Activated T-helper 1 cell treated with anti-CD3 and anti-CD28 coated beads, Interleukin-12 subunit alpha, Interleukin-12 subunit beta, Interleukin-2, Interleukin-4 antibody, amounts not matched to agents 30 ng/mL and 10 ng/mL and 1 ng/mL, durations not matched to agents 14 hours and 24 hours and 36 hours (primary cell): ENCODE results near the gene ATP12A. TPM values are rescaled to one million over a fixed set of nuclear protein-coding genes. Genes with fewer than 3 reads are reported as not detected.

Source experiments
- DNase-seq: peaks from one replicate; pipeline ENCODE4 v3.0.0; 2021; ENCODE audit warnings: low spot score
- H3K27ac Mint-ChIP-seq: one replicate; pipeline ENCODE4 v1.8.0; 2021; ENCODE audit warnings: mild to moderate bottlenecking, mixed read lengths
- H3K27me3 Mint-ChIP-seq: one replicate; pipeline ENCODE4 v1.8.0; 2022; ENCODE audit warnings: mild to moderate bottlenecking, moderate library complexity, mixed read lengths; ENCODE audit not compliant: insufficient read depth
- H3K36me3 Mint-ChIP-seq: one replicate; pipeline ENCODE4 v1.8.0; 2021; ENCODE audit warnings: low read depth, mixed read lengths
- H3K4me1 Mint-ChIP-seq: one replicate; pipeline ENCODE4 v1.8.0; 2021; ENCODE audit warnings: low read depth, mixed read lengths
- H3K4me3 Mint-ChIP-seq: one replicate; pipeline ENCODE4 v1.8.0; 2021; ENCODE audit warnings: mild to moderate bottlenecking, moderate library complexity, mixed read lengths
- H3K9me3 Mint-ChIP-seq: one replicate; pipeline ENCODE4 v1.8.0; 2021; ENCODE audit warnings: mixed read lengths
- intact Hi-C: fragments of 100-400 bp; cut with micrococcal nuclease; formaldehyde crosslinking; loops from one replicate; pipeline ENCODE4 v1.15.1; 2024
- total RNA-seq: library from RNA; stranded (reverse); gene quantifications from 2 replicates; pipeline ENCODE4 v1.2.3, GENCODE V29; 2022

Gene ATP12A
- total RNA-seq, 1 donor from 2014 or later = 0.16 TPM

- no peak overlapping the region for H3K4me3 Mint-ChIP-seq
- intact Hi-C loops = loop anchor here (10.0 kb wide), 1 partner anchor 409 kb away; no protein-coding TSS in a partner anchor
These were observed 3.1 kb downstream of the ATP12A start for GRCh38 chr13:24683351-24683750.

GRCh38 chr13:24683838-24684599 is 3.8 kb downstream of the ATP12A start:
- peak overlapping the region; percentile 57 for H3K27ac Mint-ChIP-seq
- peaks cover 45% of the 10 kb centered on the region for H3K27me3 Mint-ChIP-seq
- DNase-seq = peak; percentile 30
- peak overlapping the region; percentile 28 for H3K4me3 Mint-ChIP-seq
- H3K4me1 Mint-ChIP-seq = peaks cover 32% of the 10 kb centered on the region
- H3K9me3 Mint-ChIP-seq = no peaks in the 10 kb centered on the region
- H3K36me3 Mint-ChIP-seq = peaks cover 3% of the 10 kb centered on the region
- intact Hi-C loops = loop anchor here (1.0 to 10.0 kb wide), 6 partner anchors 25 to 409 kb away; a partner anchor contains a TSS

More at GRCh38 chr13:24683351-24683750, 3.1 kb downstream of the ATP12A start:
- no peaks in the 10 kb centered on the region for H3K9me3 Mint-ChIP-seq
- H3K27ac Mint-ChIP-seq = no peak overlapping the region
- no peak for DNase-seq
- peaks cover 3% of the 10 kb centered on the region for H3K36me3 Mint-ChIP-seq
- peaks cover 45% of the 10 kb centered on the region for H3K27me3 Mint-ChIP-seq
- peaks cover 32% of the 10 kb centered on the region for H3K4me1 Mint-ChIP-seq

DNA sequence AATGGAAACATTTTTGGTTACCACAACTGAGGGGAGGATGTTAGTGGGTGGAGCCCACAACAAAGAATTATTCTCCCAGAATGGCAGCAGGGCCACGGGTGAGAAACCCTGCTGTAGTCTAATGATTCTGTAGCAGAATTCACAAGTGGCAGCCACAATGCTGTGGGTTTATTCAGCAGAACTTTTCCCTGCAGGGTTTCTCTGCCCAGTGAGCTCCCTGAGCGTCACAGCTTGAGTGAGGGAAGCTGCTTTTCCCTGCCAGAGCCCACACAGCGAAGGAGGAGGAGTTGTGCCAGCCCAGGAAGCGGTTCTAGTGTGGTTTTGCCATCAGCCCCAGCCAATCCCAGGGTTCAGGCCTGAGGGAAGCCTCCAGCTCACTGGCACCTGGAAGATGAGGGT is 4.4 kb downstream of the ATP12A start:
- H3K9me3 Mint-ChIP-seq = no peaks in the 10 kb centered on the region
- no peak overlapping the region for H3K4me3 Mint-ChIP-seq
- DNase-seq = peak; percentile 27

DNA sequence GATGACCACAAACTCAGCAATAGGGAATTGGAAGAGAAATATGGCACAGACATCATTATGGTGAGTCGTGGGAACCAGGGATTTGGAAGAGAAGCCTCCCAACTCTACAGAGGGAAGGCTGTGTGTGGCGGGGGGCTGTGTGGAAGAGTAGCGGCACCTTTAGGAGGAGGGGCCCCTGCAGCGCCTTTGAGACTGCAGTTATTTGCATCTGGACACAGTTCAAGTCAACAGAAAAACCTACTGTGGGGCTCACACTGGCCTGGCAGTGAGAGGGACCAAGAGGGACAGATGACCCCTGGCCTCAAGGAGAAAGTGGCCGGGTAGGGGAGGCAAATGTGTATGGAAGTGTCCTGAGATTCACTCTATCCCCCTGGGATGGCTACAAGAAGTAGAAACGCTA is 5.1 kb downstream of the ATP12A start:
- H3K9me3 Mint-ChIP-seq = no peaks in the 10 kb centered on the region
- no peak overlapping the region for H3K4me3 Mint-ChIP-seq
- intact Hi-C loops = loop anchor here (2.0 to 10.0 kb wide), 3 partner anchors 23 to 411 kb away; a partner anchor contains a TSS
- peaks cover 37% of the 10 kb centered on the region for H3K27me3 Mint-ChIP-seq
- peaks cover 26% of the 10 kb centered on the region for H3K4me1 Mint-ChIP-seq
- no peaks in the 10 kb centered on the region for H3K36me3 Mint-ChIP-seq
- no peak overlapping the region for H3K27ac Mint-ChIP-seq
- DNase-seq = no peak

More for the DNA sequence above, 4.4 kb downstream of the ATP12A start:
- intact Hi-C loops = loop anchor here (1.0 to 10.0 kb wide), 6 partner anchors 24 to 410 kb away; a partner anchor contains a TSS
- Mint-ChIP-seq H3K27me3 (peaks cover 40% of the 10 kb centered on the region), H3K36me3 (peaks cover 3% of the 10 kb centered on the region), H3K27ac (peak overlapping the region; percentile 57), H3K4me1 (peaks cover 30% of the 10 kb centered on the region)

DNA sequence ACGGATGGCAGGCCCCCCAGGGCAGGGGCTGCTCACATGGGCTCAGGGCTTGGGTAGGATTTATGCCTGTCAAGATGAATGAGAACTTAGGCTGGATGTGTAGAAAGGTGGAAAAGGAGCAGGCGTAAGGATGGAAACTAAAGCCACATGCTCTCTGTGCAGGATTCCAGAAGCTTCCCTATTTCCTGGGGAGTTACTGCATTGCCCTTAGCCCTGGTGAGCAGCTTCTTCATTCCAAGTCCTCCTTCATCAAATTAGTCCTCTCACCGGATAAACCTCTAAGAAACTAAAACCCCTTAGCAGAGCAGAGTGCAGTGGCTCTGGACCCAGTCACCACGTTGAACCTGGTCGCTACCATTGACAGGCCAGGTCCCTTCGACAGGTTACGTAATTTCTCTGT is 7.4 kb downstream of the ATP12A start:
- Mint-ChIP-seq H3K36me3 (no peaks in the 10 kb centered on the region), H3K4me3 (no peak overlapping the region), H3K27me3 (peaks cover 40% of the 10 kb centered on the region), H3K4me1 (peaks cover 26% of the 10 kb centered on the region), H3K9me3 (no peaks in the 10 kb centered on the region), H3K27ac (no peak overlapping the region)
- intact Hi-C loops = loop anchor here (10.0 kb wide), 1 partner anchor 413 kb away; no protein-coding TSS in a partner anchor
- no peak for DNase-seq

DNA sequence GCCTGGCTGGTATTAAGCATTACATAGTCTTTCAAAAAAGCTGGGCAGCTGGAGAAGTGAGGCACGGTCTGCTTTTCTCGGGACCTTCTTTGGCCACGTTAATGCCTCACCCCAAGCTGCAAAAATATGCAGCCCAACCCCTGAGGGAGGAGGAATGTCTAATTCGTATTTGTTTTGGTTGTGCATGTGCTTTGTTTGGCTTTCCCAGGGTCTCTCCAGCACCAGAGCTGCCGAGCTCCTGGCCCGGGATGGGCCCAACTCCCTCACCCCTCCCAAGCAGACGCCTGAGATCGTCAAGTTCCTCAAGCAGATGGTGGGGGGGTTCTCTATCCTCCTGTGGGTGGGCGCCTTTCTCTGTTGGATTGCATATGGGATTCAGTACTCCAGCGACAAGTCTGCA is 7.9 kb downstream of the ATP12A start:
- no peak for DNase-seq
- no peak overlapping the region for H3K27ac Mint-ChIP-seq
- H3K36me3 Mint-ChIP-seq = no peaks in the 10 kb centered on the region
- H3K4me3 Mint-ChIP-seq = no peak overlapping the region
- no peaks in the 10 kb centered on the region for H3K9me3 Mint-ChIP-seq
- intact Hi-C loops = loop anchor here (10.0 kb wide), 1 partner anchor 413 kb away; no protein-coding TSS in a partner anchor
- peaks cover 38% of the 10 kb centered on the region for H3K27me3 Mint-ChIP-seq
- H3K4me1 Mint-ChIP-seq = peaks cover 26% of the 10 kb centered on the region

DNA sequence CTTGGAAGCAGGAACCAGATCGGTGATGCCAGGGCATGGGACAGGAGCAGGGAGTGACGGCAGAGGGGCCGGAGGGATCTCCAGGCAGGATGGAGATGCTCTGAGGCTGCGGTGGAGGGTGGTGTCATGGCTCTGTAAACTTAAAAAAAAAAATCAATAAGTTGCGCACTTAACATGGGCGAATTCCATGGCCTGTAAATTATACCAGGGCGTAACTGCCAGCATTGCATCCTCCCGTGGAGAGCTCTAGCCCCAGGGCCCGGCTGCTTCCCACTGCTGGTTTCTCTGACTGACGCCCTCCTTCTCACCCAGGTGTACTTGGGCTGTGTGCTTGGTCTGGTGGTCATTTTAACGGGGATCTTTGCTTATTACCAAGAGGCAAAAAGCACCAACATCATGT is 8.7 kb downstream of the ATP12A start:
- Mint-ChIP-seq H3K27me3 (peaks cover 40% of the 10 kb centered on the region), H3K27ac (no peak overlapping the region), H3K9me3 (no peaks in the 10 kb centered on the region), H3K4me3 (no peak overlapping the region), H3K4me1 (peaks cover 23% of the 10 kb centered on the region), H3K36me3 (no peaks in the 10 kb centered on the region)
- intact Hi-C loops = loop anchor here (10.0 kb wide), 1 partner anchor 414 kb away; no protein-coding TSS in a partner anchor
- no peak for DNase-seq

- Mint-ChIP-seq H3K9me3 (no peaks in the 10 kb centered on the region), H3K27me3 (peaks cover 44% of the 10 kb centered on the region), H3K4me1 (peaks cover 14% of the 10 kb centered on the region), H3K4me3 (no peak overlapping the region), H3K36me3 (no peaks in the 10 kb centered on the region), H3K27ac (no peak overlapping the region)
- intact Hi-C loops = loop anchor here (5.0 kb wide), 1 partner anchor 276 kb away; no protein-coding TSS in a partner anchor
- DNase-seq = no peak
These were observed 11.2 kb downstream of the ATP12A start for GRCh38 chr13:24691381-24691780.

GRCh38 chr13:24692561-24692960 is 12.4 kb downstream of the ATP12A start:
- DNase-seq = no peak
- Mint-ChIP-seq H3K27me3 (peaks cover 48% of the 10 kb centered on the region), H3K9me3 (no peaks in the 10 kb centered on the region), H3K36me3 (no peaks in the 10 kb centered on the region), H3K4me3 (no peak overlapping the region), H3K4me1 (peaks cover 14% of the 10 kb centered on the region), H3K27ac (no peak overlapping the region)
- intact Hi-C loops = loop anchor here (5.0 kb wide), 1 partner anchor 275 kb away; no protein-coding TSS in a partner anchor

- H3K27ac Mint-ChIP-seq = no peak overlapping the region
- intact Hi-C loops = loop anchor here (1.0 to 5.0 kb wide), 2 partner anchors 34 to 273 kb away; no protein-coding TSS in a partner anchor
- peaks cover 47% of the 10 kb centered on the region for H3K27me3 Mint-ChIP-seq
These were observed 13.8 kb downstream of the ATP12A start for GRCh38 chr13:24693862-24694471.

DNA sequence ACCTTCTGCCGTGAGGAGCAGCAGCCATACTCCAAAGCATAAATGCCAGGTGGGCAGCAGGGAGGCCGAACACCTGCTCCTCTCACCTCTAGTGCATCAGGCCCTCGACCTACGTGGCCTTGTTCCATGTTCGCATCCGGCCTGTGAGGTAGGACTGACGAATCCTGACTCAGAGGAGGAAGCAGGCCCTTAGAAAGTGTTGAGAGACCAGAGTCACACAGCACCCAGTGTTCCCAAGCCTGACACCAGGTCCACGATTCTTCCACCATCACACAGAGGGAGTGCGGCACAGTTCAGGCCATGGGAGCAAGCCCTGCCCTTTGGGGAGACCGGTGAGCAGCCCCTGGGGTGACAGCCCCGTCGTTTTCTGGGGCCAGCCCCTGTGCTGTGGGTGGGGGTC is 14.7 kb downstream of the ATP12A start:
- Mint-ChIP-seq H3K9me3 (no peaks in the 10 kb centered on the region), H3K27me3 (peaks cover 53% of the 10 kb centered on the region), H3K4me1 (peaks cover 14% of the 10 kb centered on the region), H3K4me3 (no peak overlapping the region), H3K36me3 (no peaks in the 10 kb centered on the region), H3K27ac (no peak overlapping the region)
- intact Hi-C loops = loop anchor here (1.0 to 5.0 kb wide), 2 partner anchors 33 to 272 kb away; no protein-coding TSS in a partner anchor
- DNase-seq = no peak

More at GRCh38 chr13:24693862-24694471, 13.8 kb downstream of the ATP12A start:
- Mint-ChIP-seq H3K4me1 (peaks cover 14% of the 10 kb centered on the region), H3K4me3 (no peak overlapping the region), H3K9me3 (no peaks in the 10 kb centered on the region), H3K36me3 (no peaks in the 10 kb centered on the region)
- DNase-seq = peak; percentile 29

DNA sequence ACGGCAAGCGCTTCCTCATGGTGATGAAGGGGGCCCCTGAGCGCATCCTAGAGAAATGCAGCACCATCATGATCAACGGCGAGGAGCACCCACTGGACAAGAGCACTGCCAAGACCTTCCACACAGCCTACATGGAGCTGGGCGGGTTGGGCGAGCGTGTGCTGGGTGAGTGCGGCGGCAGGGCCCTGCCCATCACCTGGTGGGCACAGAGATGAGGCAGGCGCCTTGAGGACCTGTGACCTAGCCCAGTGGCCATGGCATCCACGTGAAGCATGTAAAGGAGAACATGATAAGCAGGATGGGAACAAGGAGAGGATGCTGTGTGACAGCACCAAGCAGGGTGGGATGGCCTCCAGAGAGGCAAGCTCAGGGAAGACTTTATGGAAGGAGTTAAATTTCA is 18.5 kb downstream of the ATP12A start:
- H3K4me3 Mint-ChIP-seq = no peak overlapping the region
- H3K9me3 Mint-ChIP-seq = no peaks in the 10 kb centered on the region
- peaks cover 53% of the 10 kb centered on the region for H3K27me3 Mint-ChIP-seq
- intact Hi-C loops = no loop called here
- no peak overlapping the region for H3K27ac Mint-ChIP-seq
- no peaks in the 10 kb centered on the region for H3K36me3 Mint-ChIP-seq
- peaks cover 11% of the 10 kb centered on the region for H3K4me1 Mint-ChIP-seq
- no peak for DNase-seq

- no peaks in the 10 kb centered on the region for H3K9me3 Mint-ChIP-seq
- no peak overlapping the region for H3K27ac Mint-ChIP-seq
These were observed 19.3 kb downstream of the ATP12A start for GRCh38 chr13:24699541-24699940.

More at GRCh38 chr13:24699541-24699940, 19.3 kb downstream of the ATP12A start:
- Mint-ChIP-seq H3K4me3 (no peak overlapping the region), H3K27me3 (peaks cover 52% of the 10 kb centered on the region), H3K36me3 (no peaks in the 10 kb centered on the region), H3K4me1 (peaks cover 3% of the 10 kb centered on the region)
- intact Hi-C loops = no loop called here
- DNase-seq = no peak
